NCI-H524 treated with DMSO at 0.1 percent for 48 hours (cell line): ENCODE results near the gene JAK2.
"Not testable (repeated sequence)": the region's sequence is repeated elsewhere in the genome, so short reads cannot be mapped to it uniquely, and the experiment has no call there.

Source experiments
- DNase-seq: peaks from one replicate; lab custom pipeline; 2025; lab: John Stamatoyannopoulos, UW

JAK2 gene

GRCh38 chr9:4980086-4980727, 4.9 kb upstream of the JAK2 start:
- no peak for DNase-seq

GRCh38 chr9:4982721-4983482, 2.2 kb upstream of the JAK2 start:
- DNase-seq, result no peak

DNA sequence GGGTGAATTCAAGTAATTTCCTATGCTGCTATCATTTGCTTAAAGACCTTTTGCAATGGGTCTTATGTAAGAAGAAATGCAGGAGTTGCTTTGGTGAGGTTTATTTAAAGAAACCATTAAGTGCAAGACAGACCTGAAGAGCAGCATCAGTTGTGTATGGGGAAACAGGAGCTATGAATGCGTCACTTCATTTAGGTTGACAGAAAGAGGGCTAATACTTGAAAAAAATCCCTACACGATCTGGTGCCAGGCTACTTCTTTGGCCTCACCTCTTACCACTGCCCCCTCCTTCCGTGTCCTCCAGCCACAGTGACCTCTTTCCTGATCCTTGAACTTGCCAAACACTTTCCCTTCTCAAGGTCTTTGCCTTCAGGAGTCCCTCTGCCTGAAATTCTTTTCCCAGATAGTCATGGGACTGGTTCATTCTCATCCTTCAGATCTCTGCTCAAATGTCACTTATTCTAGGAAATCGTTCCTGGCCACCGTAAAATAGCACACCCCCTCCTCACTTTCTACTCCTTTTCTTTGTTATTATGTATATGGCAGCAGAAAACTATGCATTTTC, 1.4 kb upstream of the JAK2 start:
- DNase-seq, result no peak

DNA sequence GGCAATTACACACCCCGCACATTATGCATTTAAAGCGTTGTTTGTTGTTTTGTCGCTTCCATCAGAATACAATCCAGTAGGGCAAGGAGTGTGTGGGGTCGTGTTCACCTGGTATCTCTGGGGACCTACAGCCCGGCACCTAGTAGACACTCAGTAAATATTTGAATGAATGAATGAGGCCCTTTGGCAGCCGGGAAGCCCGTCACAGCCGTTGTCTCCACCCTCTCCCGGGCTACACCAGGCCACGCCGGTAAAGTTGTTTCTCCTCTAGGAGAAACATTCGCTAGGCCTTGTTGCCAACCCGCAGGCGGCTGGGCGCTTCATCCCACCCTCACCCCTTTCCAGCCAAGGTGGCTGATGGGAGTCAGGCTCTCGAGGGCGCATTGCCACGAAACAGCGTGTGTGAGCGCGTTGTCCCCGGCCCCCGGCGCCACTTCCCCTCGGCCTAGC, 876 bp upstream of the JAK2 start:
- DNase-seq, result no peak

- DNase-seq, result no peak
Measured at GRCh38 chr9:4985386-4986266, 554 bp downstream of the JAK2 start.

GRCh38 chr9:4986296-4986695, 1.2 kb downstream of the JAK2 start:
- DNase-seq, result no peak

GRCh38 chr9:4986783-4987182, 1.7 kb downstream of the JAK2 start:
- no peak for DNase-seq

GRCh38 chr9:4987961-4988421, 2.9 kb downstream of the JAK2 start:
- DNase-seq, result peak; percentile 36

- DNase-seq, result no peak
Measured at GRCh38 chr9:4992872-4993271, 7.8 kb downstream of the JAK2 start.

GRCh38 chr9:4994166-4994890, 9.3 kb downstream of the JAK2 start:
- DNase-seq, result no peak

DNA sequence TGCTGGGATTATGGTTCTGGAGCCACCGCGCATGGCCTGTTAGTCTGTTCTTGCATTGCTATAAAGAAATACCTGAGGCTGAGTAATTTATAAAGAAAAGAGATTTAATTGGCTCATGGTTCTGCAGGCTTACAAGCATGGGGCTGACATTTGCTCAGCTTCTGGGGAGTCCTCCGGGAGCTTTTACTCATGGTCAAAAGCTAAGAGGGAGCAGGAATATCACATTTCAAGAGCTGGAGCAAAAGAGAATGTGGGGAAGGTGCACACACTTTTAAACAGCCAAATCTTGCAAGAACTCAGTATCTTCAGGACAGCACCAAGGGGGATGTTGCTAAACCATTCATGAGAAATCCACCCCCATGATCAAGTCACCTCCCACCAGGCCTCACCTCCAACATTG, 12.1 kb downstream of the JAK2 start:
- no peak for DNase-seq

GRCh38 chr9:4997631-4998030, 12.6 kb downstream of the JAK2 start:
- DNase-seq, result no peak

GRCh38 chr9:5002811-5003210, 17.7 kb downstream of the JAK2 start:
- no peak for DNase-seq

- DNase-seq, result no peak
Measured at GRCh38 chr9:5004481-5004880, 19.4 kb downstream of the JAK2 start.

GRCh38 chr9:5008202-5008601, 23.1 kb downstream of the JAK2 start:
- DNase-seq, result no peak

- no peak for DNase-seq
Measured at GRCh38 chr9:5013374-5013773, 28.3 kb downstream of the JAK2 start.

DNA sequence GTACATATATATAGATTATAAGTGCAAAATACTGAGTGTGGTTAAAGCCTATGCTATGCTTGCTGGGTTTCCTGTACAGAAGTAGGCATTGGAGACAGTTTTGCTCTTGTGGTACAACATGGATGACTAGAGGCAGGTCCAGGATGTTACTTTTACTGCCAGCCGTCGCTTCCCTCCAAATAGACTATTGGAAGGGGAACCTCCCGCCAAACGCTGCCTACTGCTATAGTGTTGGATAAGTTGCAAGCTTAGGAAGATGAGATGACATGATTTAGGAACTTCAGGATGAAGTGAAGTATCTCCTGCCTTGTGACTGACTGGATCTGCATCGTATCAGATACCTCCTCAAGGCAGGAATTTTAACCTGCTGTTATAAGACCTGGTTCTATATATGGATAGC, 30.9 kb downstream of the JAK2 start:
- no peak for DNase-seq

DNA sequence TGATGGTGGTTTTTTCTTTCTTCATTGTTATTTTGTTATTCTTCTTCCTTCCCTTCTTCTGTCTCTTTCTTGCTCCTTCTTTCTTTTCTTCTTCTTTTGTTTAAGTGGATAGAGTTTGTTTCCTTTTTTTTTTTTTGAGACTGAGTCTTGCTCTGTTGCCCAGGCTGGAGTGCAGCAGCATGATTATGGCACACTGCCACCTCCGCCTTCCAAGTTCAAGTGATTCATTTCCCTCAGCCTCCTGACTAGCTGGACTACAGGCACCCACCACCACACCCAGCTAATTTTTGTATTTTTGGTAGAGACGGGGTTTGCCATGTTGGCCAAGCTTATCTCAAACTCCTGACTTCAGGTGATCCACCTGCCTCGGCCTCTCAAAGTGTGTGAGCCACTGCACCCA, 40.3 kb downstream of the JAK2 start:
- DNase-seq, result no peak

- DNase-seq, result not testable (repeated sequence)
Measured at GRCh38 chr9:5031941-5032340, 46.9 kb downstream of the JAK2 start.

GRCh38 chr9:5040730-5041389, 55.8 kb downstream of the JAK2 start:
- DNase-seq, result no peak
